ENCODE data around the gene CUTA.
"Not testable (repeated sequence)": the region's sequence is repeated elsewhere in the genome, so short reads cannot be mapped to it uniquely, and the experiment has no call there.

The CUTA gene

DNA sequence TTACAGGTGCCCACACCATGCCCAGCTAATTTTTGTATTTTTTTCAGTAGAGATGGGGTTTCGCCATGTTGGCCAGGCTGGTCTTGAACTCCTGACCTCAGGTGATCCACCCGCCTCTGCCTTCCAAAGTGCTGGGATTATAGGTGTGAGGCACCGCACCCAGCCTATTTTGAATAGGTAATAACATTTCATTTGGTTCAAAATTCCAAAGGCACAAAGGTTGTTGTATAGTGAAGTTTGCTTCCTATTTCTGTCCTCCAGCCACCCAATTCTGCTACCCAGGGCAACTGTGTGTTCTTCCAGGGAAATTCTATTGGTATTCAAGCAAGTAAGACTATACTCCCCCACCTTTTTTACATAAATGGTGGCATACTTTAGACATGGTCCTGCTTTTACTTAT lies 19.3 kb downstream of the CUTA start:
- DNase-seq, result not testable (repeated sequence)

DNA sequence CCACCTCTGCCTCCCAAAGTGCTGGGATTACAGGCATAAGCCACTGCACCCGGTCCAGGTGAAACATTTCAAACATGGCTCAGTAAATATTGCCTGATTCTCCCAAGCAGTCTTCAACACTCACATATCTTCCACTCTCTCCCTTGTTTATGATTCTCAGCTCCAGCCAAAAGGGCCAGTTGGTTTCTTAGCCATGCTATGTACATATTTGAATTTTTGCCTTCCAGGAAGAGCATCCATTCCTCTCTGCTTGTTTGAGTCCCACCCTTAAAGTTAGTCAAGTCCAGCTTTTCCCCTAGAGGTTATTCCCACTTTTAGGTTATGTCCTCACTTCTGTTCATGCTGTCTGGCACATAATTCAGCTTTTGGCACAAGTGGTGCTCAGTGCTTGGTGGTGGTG lies 20.4 kb downstream of the CUTA start:
- DNase-seq, result no peak

DNA sequence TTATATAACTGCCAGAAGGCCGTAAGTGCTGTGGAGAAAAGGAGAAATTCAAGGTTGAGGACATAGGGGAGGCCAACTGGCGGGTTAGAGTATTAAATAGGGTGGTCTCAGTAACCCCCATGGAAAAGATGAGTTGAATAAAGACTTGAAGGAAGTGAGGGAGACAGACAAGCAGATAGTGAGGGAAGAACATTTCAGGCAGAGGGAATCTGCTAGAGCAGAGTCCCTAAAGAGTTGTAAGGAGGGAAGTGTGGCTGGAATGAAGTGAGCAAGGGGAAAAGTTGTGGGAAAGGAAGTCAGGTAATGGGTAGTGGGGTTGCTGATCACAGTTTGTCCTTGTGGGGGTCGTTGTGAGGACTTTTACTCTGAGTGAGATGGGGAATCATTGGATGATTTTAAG lies 24.9 kb downstream of the CUTA start:
- no peak for DNase-seq

DNA sequence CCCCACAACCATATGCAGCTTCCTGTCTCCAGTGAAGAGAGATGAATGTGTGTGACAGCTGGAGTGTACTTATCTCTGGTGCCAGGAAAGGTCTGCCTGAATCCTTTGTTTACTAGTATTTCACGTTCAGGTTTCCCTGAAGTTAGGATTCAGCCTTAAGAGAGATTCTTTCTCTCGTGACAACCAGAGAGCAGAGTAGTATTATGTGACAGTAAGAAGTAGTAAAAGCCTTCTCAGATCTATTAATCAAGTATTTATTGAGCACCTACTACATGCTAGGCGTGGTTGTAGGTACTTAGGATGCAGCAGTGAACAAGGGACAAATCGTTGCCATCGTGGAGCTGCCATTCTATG lies 25.3 kb downstream of the CUTA start:
- DNase-seq, result no peak

DNA sequence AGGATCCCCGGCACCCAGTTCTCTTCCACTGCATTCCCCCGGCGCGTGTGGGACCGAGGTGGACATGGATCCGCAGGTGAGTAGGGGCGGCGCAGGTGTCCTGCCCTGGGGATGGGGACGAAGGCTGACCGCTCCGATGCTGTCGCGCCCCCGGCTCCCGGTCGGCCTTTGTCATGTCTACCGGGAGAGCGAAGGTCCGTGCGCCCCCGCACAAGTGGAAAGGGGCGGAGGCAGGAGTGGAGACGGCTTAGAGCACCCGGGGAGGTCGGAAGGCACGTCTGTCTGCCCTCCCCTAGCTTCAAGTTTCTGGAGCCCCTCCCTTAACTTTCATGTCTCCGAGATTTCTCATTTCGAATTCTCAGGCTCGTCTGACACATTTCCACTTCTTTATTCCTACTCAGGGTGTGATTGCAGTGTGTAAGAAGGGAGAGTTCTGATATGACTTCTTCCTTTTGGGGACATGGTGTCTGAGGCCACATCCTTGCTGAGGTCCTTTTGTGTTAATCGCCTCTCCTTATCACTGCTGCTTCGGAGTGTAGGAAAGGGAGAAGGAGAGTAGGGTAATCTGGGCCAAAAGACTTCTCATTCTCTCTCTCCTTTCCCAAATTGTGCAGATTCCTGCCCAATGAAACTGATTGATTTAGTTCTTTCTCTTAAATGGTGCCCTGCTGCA lies 25.8 kb downstream of the CUTA start:
- no peak for DNase-seq

DNA sequence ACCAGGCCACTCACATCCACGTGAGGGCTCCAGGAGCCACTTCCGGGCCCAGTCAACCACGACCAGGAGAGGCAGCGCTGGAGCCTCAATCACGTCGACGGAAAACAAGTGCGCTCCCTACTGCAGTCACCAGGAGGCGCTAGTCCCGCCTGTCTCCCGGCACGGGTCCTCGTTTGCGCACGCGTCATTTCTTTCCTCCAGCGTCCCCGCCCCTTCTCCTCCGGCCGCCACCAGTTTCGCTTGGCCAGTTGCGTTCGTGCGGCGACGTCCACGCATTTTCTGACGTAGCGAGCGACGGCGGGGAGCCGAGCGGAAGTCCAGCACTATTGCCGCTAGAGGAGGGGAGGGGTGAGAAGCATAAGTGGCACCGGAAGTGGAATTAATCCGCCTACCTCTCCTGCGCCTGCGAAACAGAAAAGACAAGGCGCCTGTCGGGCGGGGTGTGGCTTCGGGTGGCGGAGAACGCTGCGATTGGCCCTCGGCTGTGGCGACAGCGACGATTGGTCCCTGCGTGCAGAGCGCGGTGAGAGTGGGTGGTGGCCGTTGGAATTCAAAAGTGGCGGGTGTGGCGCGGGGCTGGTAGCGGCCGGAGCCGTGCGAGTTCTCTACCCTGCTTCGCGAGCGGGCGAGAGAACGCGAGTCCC lies 26.5 kb downstream of the CUTA start, which contains the start of gene KIFC1:
KIFC1 (plus strand) TSS at position 546 of the 644 bp plus-strand sequence. CDS start 163 bp downstream, outside the sequence.
- DNase-seq, result peak; percentile 83

DNA sequence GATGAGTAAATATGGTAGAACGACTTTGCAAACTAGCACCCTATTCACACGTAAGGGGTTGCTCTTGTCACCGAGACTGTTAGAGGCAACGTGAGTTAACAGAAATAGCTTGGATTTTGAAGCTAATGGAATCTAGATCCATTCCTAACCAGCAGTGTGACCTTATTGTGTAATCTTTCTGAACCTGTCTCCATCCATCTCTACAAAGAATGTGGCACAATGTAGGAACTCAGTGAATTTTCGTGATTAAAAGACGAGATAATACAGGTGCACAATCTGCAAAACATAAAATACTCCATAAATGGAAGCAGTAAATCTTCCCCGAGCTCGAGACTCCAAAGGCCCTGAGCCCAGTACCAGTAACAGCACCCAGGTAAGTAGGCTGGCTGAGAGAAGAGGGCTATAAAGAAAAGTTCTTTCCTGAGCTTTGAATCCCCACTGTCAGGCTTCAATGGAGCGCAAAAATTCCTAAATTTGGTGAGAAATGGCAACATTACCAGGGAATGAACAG lies 27.1 kb downstream of the CUTA start:
- no peak for DNase-seq

DNA sequence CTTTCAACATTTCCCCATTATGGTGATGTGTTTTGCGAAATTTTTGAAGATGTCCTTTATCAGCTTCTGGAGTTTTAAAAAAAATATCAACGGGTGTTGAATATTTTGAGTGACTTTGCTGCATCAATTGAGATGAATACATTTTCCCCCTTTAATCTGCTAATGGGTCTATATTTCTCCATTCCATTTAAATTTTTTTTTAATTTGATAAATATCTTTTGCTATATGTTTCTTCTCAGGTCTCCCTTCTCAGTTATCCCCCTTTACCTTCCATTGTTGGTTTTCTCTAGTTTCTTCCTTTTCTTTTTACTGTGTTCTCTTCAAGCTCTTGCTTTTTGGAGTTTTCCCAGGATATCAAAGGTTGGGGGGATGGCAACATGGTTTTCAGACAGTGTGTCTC lies 27.7 kb downstream of the CUTA start:
- no peak for DNase-seq

DNA sequence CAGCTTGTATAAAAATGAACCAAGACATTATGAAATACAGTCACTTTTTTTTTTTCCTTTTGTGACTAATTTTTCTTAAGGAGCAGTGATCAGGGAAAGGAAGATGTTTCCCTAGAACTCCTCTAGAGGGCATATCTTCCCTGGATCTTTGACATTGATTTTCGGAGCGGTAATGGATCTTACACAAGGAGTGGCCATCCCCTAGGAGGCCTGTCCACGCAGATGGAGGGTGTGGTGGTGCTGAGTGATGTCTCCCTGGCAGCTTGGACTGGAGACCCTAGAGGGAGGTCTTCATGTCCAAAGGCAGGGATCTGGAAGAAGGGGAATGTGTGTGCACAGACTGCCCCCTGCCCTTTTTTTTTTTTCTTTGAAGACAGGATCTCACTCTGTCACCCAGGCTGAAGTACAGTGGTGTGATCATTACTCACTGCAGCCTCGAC lies 33.3 kb downstream of the CUTA start:
- DNase-seq, result peak; percentile 49

DNA sequence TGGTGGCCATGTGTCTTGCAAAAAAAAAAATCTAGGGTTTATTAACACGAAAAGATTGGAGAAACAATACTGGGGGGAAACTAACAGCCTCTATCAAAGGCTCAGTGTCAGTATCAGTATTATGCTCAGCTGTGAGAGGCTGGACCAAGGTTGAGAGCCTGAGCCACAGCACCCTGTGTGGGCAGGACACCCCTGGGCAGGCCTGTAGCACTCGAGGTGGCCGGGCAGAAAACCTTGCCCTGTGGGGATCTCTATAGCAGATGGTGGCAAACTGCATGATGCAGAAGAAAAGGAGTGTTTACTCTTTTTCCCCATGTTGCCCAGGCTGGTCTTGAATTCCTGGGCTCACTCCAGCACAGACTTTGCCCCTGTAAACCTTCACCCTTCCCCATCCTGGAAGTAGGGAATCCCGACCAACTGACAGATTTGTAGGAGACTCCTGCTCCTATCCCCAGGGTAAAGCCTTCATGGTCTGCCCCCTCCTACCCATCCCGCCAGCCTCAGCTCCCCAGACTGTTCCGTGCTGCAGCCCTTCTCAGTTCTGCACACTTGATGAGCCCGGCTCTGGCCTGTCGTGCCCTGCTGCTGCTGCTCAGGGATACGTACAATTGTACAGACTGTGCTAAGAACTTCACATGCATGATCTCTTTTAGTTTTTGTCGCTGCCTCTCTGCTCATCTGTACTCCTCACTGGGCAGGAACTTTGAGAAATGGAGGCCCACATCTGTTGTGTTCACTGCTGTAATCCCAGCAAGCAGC lies 34.3 kb downstream of the CUTA start:
- DNase-seq, result no peak

DNA sequence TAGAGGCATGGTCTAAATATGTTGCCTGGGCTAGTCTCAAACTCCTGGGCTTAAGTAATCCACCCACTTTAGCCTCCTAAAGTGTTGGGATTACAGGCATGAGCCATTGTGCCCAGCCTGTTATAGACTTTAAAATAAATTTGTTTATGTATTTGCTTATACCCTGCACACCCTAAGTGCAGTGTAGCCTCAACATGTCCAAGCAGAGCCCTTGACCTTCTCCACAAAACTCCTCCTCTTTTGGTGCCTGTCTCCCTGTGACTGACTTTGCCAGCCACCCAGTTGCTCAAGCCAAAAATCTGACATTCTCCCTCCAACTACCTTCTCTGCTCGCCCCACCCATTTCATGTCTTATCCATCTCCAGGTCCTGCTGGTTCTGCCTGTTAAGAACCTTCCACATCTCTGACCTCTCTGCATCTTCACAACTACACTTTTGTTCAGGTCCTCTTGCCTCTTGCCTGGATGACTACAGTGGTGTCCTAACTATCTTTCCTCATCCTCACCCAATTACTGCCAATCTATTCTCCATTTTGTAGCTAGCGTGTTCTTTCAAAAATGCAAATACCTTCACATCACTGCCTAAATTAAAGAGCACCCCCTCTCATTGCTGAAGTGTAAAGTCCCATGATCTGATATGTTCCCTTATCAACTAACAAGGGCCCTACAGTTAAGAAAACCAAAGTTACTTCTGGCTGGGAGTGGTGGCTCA lies 37.5 kb downstream of the CUTA start:
- DNase-seq, result no peak

DNA sequence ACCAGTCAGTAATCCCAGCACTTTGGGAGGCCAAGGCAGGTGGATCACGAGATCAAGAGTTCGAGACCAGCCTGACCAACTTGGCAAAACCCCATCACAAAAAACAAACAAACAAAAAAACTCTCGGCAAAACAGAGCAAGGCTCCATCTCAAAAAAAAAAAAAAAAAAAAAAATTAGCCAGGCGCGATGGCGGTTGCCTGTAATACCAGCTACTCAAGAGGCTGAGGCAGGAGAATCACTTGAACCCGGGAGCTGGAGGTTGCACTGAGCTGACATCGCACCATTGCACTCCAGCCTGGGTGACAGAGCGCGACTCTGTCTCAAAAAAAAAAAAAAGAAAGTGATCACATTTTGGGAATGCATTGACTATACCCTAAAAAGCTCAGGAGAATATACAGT lies 38.7 kb downstream of the CUTA start:
- not testable (repeated sequence) for DNase-seq

DNA sequence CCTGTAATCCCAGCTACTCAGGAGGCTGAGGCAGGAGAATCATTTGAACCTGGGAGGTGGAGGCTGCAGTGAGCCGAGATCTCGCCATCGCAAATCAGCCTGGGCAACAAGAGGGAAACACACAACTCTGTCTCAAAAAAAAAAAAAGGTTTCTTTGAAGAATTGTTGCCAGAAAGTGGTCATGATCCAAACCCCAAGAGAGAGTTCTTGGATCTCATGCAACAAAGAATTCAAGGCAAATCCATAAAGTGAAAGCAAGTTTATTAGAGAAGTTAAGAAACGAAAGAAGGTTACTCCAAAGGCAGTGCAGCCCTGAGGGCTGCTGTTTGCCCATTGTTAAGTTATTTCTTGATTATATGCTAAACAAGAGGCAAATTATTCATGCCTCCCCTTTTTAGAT lies 40.7 kb downstream of the CUTA start:
- DNase-seq, result no peak

DNA sequence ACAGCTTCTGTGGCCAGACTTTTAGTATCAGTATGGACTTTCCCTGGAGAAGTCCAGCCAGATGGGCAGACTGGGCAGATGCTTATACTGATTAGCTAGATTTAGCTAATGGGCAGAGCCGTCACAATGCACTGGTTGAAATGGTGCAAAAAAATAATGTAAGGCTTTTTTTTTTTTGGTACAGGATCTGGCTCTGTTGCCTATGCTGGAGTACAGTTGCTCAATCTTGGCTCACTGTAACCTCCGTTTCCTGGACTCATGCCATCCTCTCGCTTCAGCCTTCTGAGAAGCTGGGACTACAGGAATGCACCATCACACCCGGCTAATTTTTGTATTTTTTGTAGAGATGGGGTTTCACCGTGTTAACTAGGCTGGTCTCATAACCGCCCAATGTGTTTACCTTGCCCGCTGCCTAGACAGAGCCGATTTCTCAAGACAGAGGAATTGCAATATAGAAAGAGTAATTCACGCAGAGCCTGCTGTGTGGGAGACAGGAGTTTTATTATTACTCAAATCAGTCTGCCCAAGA lies 42.7 kb downstream of the CUTA start:
- DNase-seq, result no peak

DNA sequence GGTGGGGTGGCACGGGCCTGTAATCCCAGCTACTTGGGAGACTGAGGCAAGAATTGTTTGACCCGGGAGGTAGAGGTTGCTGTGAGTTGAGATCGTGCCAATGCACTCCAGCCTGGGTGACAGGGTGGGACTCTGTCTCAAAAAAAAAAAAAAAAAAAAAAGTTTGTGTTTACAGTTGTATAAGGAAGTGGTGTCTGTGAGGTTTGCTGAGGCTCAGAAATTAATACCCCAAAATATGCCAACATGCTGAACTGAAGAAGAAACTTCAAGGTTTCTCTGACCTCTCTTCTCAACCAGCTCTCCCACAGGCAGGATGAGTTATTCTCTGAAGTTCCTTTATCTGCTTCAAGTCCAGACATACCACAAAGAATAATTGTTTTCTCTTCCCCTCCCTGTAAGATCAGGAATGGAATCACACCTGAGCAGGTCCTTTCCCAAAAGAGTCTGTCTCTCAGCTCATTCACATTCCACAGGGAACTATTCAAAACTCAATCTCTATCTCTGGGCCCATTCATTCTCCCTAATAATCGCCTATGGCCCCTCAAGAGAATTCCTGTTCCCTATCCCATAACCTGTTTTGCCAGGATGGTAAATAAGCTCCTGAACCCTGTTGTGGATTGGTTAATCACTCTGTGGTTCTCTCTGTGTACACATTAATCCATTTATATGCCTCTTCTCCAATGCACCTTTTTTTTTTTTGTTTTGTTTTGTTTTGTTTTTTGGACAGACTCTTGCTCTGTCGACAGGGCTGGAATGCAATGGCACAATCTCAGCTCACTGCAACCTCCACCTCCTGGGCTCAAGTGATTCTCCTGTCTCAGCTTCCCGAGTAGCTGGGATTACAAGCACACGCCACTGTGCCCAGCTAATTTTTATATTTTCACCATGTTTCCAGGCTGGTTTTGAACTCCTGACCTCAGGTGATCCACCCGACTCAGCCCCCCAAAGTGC lies 43.7 kb downstream of the CUTA start:
- DNase-seq, result no peak

DNA sequence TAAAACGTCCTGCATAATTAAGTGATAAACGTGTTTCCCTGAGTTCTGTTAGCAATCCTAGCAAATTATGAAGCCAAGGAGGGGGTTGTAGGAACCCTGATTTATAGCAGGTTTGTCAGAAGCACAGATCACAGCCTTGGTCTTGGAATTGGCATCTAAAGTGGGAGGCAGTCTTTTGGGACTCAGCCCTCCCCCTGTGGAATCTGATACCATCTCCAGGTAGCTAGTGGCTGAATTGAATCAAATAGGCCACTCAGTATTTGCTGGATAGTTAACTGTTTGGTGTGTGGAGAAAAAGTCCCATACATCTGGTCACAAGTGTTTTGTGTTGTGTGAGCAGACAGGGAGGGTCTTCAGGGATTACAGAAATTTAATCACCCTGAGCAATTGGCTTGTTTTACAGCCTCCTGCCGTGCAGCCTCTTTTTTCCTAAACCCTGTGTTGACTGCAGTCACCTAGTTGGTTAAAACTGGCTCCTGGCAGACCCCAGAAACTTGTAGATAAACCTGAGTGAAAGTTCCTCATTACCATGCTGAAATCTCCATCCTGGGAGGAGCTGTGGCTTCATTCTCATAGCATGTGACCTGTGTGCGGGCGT lies 45.3 kb downstream of the CUTA start:
- no peak for DNase-seq

DNA sequence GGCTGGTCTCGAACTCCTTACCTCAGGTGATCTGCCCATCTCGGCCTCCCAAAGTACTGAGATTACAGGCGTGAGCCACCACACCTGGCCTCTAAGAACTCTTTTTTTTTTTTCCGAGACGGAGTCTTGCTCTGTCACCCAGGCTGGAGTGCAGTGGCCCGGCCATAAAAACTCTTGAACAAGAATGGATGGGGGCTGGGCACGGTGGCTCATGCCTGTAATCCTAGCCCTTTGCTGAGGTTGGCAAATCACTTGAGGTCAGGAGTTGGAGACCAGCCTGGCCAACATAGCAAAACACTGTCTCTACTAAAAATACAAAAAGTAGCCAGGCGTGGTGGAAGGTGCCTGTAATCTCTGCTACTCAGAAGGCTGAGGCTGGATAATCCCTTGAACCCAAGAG lies 46.0 kb downstream of the CUTA start:
- not testable (repeated sequence) for DNase-seq

DNA sequence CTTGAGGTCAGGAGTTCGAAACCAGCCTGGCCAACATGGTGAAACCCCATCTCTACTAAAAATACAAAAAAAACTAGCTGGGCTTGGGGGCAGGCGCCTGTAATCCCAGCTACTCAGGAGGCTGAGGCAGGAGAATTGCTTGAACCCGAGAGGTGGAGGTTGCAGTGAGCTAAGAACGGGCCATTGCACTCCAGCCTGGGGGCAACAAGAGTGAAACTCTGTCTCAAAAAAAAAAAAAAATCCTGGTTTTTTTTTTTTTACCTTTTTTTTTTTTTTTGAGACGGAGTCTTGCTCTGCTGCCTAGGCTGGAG lies 50.2 kb downstream of the CUTA start:
- not testable (repeated sequence) for DNase-seq

DNA sequence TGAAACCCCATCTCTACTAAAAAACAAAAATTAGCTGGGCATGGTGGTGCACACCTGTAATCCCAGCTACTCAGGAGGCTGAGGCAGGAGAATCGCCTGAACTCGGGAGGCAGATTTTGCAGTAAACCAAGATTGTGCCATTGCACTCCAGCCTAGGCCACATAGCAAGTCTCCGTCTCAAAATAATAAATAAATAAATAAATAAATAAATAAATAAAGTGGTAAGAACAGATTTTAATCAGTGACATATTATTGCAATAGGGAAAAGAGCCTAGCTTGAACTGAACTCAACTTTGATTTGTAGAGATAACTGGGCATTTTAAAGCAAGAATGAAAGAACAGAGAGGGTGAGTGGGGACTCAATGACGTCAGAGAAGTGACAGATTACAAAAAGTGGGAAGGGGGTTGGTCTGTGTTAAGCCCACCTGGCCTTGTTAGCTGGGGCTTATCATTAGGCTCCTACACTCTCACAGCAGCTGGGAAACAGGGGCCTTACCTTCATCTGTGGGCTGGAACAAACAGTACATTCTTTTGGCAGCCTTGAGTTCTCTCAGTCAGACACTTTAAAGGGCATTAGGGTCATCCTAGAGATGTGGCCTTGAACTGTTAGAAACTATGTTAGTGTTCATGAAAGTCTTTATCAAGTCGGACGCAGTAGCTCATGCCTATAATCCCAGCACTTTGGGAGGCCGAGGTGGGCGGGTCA lies 50.7 kb downstream of the CUTA start:
- DNase-seq, result no peak
